B cell (primary cell): ENCODE data around the gene KLHL42. TPM values are rescaled to one million over a fixed set of nuclear protein-coding genes. Genes with fewer than 3 reads are reported as not detected.
A peak's percentile ranks its signal among the peaks of the same experiment; 100 is the strongest.

ENCODE experiments used
- ATAC-seq: fragments of 200-7000 bp; cut with Tn5 transposase; one replicate; pipeline ENCODE4 v1.10.0; 2021; ENCODE audit warnings: low read depth, mild to moderate bottlenecking, moderate number of reproducible peaks, moderate library complexity
- CTCF ChIA-PET: fragments of 350-600 bp; sonication (Branson Sonifier 250); formaldehyde crosslinking; loops from one replicate; lab custom pipeline; 2021; ENCODE audit warnings: antibody characterized with exemption, inconsistent platforms; lab: Charles Lee
- POLR2A ChIA-PET: fragments of 350-600 bp; sonication (Branson Sonifier 250); formaldehyde crosslinking; loops from one replicate; lab custom pipeline; 2021; ENCODE audit warnings: antibody characterized with exemption; lab: Charles Lee
- DNase-seq: peaks from one replicate; pipeline ENCODE4 v3.0.0; 2013
- H2AFZ ChIP-seq: 2 replicates; pipeline ENCODE4 v1.6.1; 2012; ENCODE audit warnings: mild to moderate bottlenecking, low read depth, low read length; ENCODE audit not compliant: insufficient read depth, poor library complexity, severe bottlenecking
- H3K27ac ChIP-seq, 2 donors: 1 replicate in 1 of 2; 2 replicates in 1 of 2; pipeline ENCODE4 v1.5.1; 2012 to 2013; ENCODE audit warnings: low read length in 2 of 2, mild to moderate bottlenecking in 2 of 2, moderate library complexity in 1 of 2
- H3K27me3 ChIP-seq, 4 experiments: fragments of 200-600 bp in 1 of 4; sonication (generic) in 1 of 4; replicated peaks in 1 of 4; 1 replicate in 2 of 4; 2 replicates in 2 of 4; pipeline versions ENCODE4 v1.6.1 to v1.7.0; 2013 to 2016; ENCODE audit warnings: low read length in 3 of 4, mild to moderate bottlenecking in 2 of 4, mixed read lengths in 1 of 4, moderate library complexity in 1 of 4; ENCODE audit not compliant: insufficient read depth in 4 of 4, control insufficient read depth in 3 of 4; ENCODE audit errors: control extremely low read depth in 1 of 4
- H3K36me3 ChIP-seq, 2 experiments: replicated peaks in 1 of 2; 1 replicate in 1 of 2; 2 replicates in 1 of 2; pipeline versions ENCODE4 v1.6.1 to v1.7.1; 2013; ENCODE audit warnings: low read length in 1 of 2; ENCODE audit not compliant: insufficient read depth in 2 of 2, control insufficient read depth in 1 of 2; ENCODE audit errors: control extremely low read depth in 1 of 2, extremely low read depth in 1 of 2
- H3K4me1 ChIP-seq, 2 donors: fragments of 200-600 bp in 1 of 2; sonication (generic) in 1 of 2; 1 replicate in 1 of 2; 2 replicates in 1 of 2; pipeline versions ENCODE4 v1.5.1 to v1.6.1; 2013 to 2017; ENCODE audit warnings: low read length in 2 of 2; ENCODE audit not compliant: control insufficient read depth in 2 of 2, insufficient read depth in 2 of 2
- H3K4me2 ChIP-seq: replicated peaks from 2 replicates; pipeline ENCODE3; 2012; ENCODE audit warnings: mild to moderate bottlenecking, low read depth, low read length; ENCODE audit not compliant: poor library complexity, severe bottlenecking
- H3K4me3 ChIP-seq, 5 experiments: fragments of 200-600 bp in 1 of 5; sonication (generic) in 1 of 5; 1 replicate in 3 of 5; 2 replicates in 2 of 5; pipeline versions ENCODE4 v1.5.1 to v1.7.0; 2011 to 2016; ENCODE audit warnings: low read length in 4 of 5, mild to moderate bottlenecking in 4 of 5, low read depth in 2 of 5, control low read depth in 1 of 5, moderate library complexity in 1 of 5; ENCODE audit not compliant: insufficient read depth in 1 of 5; ENCODE audit errors: control extremely low read depth in 1 of 5, extremely low read depth in 1 of 5
- H3K79me2 ChIP-seq: fragments of 200-600 bp; sonication (generic); one replicate; pipeline ENCODE4 v1.6.0; 2016; ENCODE audit warnings: low read length; ENCODE audit not compliant: control insufficient read depth, insufficient read depth
- H3K9ac ChIP-seq: fragments of 200-600 bp; sonication (generic); 2 replicates; pipeline ENCODE4 v1.6.1; 2017; ENCODE audit warnings: mild to moderate bottlenecking, low read length, moderate library complexity
- H3K9me3 ChIP-seq, 3 donors: one replicate each; pipeline versions ENCODE4 v1.6.1 to v1.7.1; 2013; ENCODE audit warnings: low read length in 2 of 3; ENCODE audit not compliant: control insufficient read depth in 2 of 3, insufficient read depth in 1 of 3; ENCODE audit errors: control extremely low read depth in 1 of 3
- H4K20me1 ChIP-seq: 2 replicates; pipeline ENCODE4 v1.6.0; 2012; ENCODE audit warnings: mild to moderate bottlenecking, low read length; ENCODE audit not compliant: insufficient read depth, control insufficient read depth, poor library complexity, severe bottlenecking
- H3K27ac Mint-ChIP-seq: one replicate; pipeline ENCODE4 v1.8.0; 2021; ENCODE audit warnings: mixed read lengths
- H3K27me3 Mint-ChIP-seq: one replicate; pipeline ENCODE4 v1.8.0; 2021; ENCODE audit warnings: mixed read lengths
- H3K4me1 Mint-ChIP-seq: one replicate; pipeline ENCODE4 v1.8.0; 2021; ENCODE audit warnings: mixed read lengths
- H3K4me3 Mint-ChIP-seq: one replicate; pipeline ENCODE4 v1.8.0; 2021; ENCODE audit warnings: mixed read lengths
- H3K9me3 Mint-ChIP-seq: one replicate; pipeline ENCODE4 v1.8.0; 2022; ENCODE audit warnings: mixed read lengths; ENCODE audit not compliant: insufficient read depth
- EZH2 ChIP-seq: IDR thresholded peaks from 2 replicates; pipeline ENCODE4 v1.6.1; 2012; ENCODE audit warnings: borderline replicate concordance, low read depth, mild to moderate bottlenecking, moderate library complexity, low read length; ENCODE audit not compliant: insufficient read depth, poor library complexity, severe bottlenecking
- WGBS: methylation state at CpG from one replicate; pipeline ENCODE4 v1.1.5; 2013; ENCODE audit warnings: missing lambda C conversion rate; ENCODE audit not compliant: insufficient coverage; 5-methylcytosine and 5-hydroxymethylcytosine counted together
- intact Hi-C: fragments of 100-400 bp; cut with micrococcal nuclease; formaldehyde crosslinking; loops from one replicate; pipeline ENCODE4 v1.10.0; 2022
- polyA plus RNA-seq: library from polyadenylated mRNA; depleted of rRNA; stranded (reverse); fragments of >200 nt; gene quantifications from 2 replicates; pipeline ENCODE4 v1.2.3, GENCODE V29; 2012
- total RNA-seq, 2 donors: library from RNA; stranded (reverse); fragments of 120-200 nt in 1 of 2; gene quantifications; 1 replicate in 1 of 2; 2 replicates in 1 of 2; pipeline versions ENCODE4 v1.2.3 to v1.2.4, GENCODE V29; 2013 to 2022
- TF ChIP-seq, protein P1 (sequence below): fragments of 200-600 bp; IDR thresholded peaks from one replicate; pipeline ENCODE4 v1.8.0; 2022; ENCODE audit warnings: antibody characterized with exemption, mild to moderate bottlenecking

KLHL42 gene
- total and polyA plus RNA-seq, 2 donors (not counting 1 experiment from before 2014, with no cell fraction given), result 11.5 to 20.5 TPM

DNA sequence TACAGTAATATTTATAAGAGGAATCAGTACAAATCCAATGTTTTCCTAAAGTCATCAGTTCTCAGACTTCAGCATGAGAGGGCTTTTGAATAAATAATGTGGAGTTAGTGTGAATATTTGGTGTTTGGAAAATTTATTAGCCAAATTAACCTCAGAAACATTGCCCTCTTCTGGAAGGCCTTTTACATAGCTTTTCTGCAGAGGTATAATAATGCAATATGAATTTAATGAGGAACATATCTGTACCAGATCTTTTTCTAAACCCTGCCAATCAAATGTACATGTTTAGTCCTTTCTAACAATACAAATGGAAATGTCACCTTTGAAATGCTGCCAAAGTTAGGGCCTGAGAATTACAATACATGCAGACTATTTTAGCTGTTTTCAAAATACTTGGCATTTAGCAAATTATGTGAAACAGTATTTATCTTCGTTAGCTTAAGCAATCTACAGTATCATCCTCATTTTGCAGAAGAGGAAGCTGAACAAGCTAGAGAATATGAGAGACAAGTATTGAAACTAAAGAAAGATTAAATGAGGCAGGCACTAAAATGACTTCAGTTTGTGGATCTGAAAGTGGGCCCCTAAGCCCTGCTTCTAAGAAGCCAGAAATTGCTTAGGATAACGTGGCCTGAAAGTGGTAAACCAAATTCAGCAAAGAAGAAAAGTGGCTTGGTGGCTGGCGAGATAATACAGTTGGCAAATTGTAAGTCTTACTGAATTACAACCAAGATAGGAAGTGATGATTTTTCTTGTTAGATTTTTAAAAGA lies 60.4 kb downstream of the KLHL42 start:
- Histone ChIP-seq H3K27me3 (no peaks in the 10 kb centered on the region), H3K79me2 (no peaks in the 10 kb centered on the region), H3K9ac (no peak overlapping the region), H3K4me1 (no peaks in the 10 kb centered on the region), H4K20me1 (no peaks in the 10 kb centered on the region), H3K4me2 (no peak overlapping the region), H3K27ac (no peak overlapping the region), H3K4me3 (no peak overlapping the region), H3K36me3 (no peaks in the 10 kb centered on the region), H3K9me3 (no peaks in the 10 kb centered on the region), H2AFZ (peak overlapping the region; percentile 31)
- WGBS, result 43% methylated on average over 1 of the region's 3 CpGs
- ChIA-PET CTCF (interaction anchor here (1.0 to 1.3 kb wide), 3 partner anchors 11 to 107 kb away, joined by 3 read pairs; no protein-coding TSS in a partner anchor), POLR2A (no interaction called here)
- TF ChIP-seq EZH2, result no peak
- TF ChIP-seq, protein P1, sequence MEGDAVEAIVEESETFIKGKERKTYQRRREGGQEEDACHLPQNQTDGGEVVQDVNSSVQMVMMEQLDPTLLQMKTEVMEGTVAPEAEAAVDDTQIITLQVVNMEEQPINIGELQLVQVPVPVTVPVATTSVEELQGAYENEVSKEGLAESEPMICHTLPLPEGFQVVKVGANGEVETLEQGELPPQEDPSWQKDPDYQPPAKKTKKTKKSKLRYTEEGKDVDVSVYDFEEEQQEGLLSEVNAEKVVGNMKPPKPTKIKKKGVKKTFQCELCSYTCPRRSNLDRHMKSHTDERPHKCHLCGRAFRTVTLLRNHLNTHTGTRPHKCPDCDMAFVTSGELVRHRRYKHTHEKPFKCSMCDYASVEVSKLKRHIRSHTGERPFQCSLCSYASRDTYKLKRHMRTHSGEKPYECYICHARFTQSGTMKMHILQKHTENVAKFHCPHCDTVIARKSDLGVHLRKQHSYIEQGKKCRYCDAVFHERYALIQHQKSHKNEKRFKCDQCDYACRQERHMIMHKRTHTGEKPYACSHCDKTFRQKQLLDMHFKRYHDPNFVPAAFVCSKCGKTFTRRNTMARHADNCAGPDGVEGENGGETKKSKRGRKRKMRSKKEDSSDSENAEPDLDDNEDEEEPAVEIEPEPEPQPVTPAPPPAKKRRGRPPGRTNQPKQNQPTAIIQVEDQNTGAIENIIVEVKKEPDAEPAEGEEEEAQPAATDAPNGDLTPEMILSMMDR, result no peak
- Mint-ChIP-seq H3K9me3 (no peaks in the 10 kb centered on the region), H3K4me3 (no peak overlapping the region), H3K27ac (no peak overlapping the region), H3K27me3 (no peaks in the 10 kb centered on the region), H3K4me1 (no peaks in the 10 kb centered on the region)
- no peak for ATAC-seq
- DNase-seq, result no peak
- intact Hi-C loops, result no loop called here

GRCh38 chr12:27841392-27841882 lies 61.4 kb downstream of the KLHL42 start:
- 64% methylated on average over 3 of the region's 5 CpGs for WGBS
- CTCF ChIA-PET, result no interaction called here
- Mint-ChIP-seq H3K9me3 (no peaks in the 10 kb centered on the region), H3K27me3 (peaks cover 4% of the 10 kb centered on the region), H3K4me3 (no peak overlapping the region), H3K4me1 (no peaks in the 10 kb centered on the region), H3K27ac (no peak overlapping the region)
- H3K4me1 ChIP-seq, result no peaks in the 10 kb centered on the region
- TF ChIP-seq EZH2, result no peak
- TF ChIP-seq, protein P1, result no peak
- H3K9me3 ChIP-seq, result no peaks in the 10 kb centered on the region
- H4K20me1 ChIP-seq, result no peaks in the 10 kb centered on the region
- no peak overlapping the region for H2AFZ ChIP-seq
- no peak overlapping the region for H3K4me3 ChIP-seq
- H3K27me3 ChIP-seq, result no peaks in the 10 kb centered on the region
- intact Hi-C loops, result no loop called here
- POLR2A ChIA-PET, result no interaction called here
- H3K4me2 ChIP-seq, result no peak overlapping the region
- H3K9ac ChIP-seq, result no peak overlapping the region
- H3K27ac ChIP-seq, result no peak overlapping the region
- no peaks in the 10 kb centered on the region for H3K36me3 ChIP-seq
- no peaks in the 10 kb centered on the region for H3K79me2 ChIP-seq
- ATAC-seq (no peak), DNase-seq (no peak)
